Panc1 (cell line): ENCODE measurements around the gene NCK2.

ENCODE experiments used
- POLR2AphosphoS5 ChIP-seq: IDR thresholded peaks from 2 replicates; pipeline ENCODE4 v1.6.1; 2012; ENCODE audit warnings: mild to moderate bottlenecking, low read depth, low read length, moderate library complexity
- TCF7L2 ChIP-seq: IDR thresholded peaks from 2 replicates; pipeline ENCODE4 v1.6.1; 2011; ENCODE audit warnings: mild to moderate bottlenecking, low read depth, low read length, inconsistent platforms
- TF ChIP-seq, protein P1 (sequence below): fragments of 450-650 bp; IDR thresholded peaks from 2 replicates; pipeline ENCODE4 v1.5.1; 2017; ENCODE audit warnings: mild to moderate bottlenecking

DNA sequence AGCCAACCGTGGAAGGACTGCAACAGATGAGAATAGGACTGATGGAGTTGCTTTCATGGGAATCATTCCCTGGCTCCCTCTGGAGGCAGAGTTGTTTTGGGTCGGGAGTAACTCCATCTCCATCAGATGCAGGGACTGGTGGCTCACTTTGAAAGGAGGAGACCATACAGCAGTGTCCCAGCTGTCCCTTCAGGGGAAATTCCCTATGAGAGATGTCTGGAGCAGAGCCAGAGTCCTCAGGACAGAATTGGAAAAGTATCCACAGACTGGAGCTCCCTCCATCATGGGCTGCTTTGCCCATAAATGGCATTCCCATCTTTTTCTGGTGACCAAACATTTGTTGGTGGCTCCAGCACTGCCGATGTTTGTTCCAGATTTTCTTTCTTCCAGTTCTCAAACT lies 144.3 kb downstream of the NCK2 start:
- TF ChIP-seq TCF7L2 = no peak
- TF ChIP-seq, protein P1, sequence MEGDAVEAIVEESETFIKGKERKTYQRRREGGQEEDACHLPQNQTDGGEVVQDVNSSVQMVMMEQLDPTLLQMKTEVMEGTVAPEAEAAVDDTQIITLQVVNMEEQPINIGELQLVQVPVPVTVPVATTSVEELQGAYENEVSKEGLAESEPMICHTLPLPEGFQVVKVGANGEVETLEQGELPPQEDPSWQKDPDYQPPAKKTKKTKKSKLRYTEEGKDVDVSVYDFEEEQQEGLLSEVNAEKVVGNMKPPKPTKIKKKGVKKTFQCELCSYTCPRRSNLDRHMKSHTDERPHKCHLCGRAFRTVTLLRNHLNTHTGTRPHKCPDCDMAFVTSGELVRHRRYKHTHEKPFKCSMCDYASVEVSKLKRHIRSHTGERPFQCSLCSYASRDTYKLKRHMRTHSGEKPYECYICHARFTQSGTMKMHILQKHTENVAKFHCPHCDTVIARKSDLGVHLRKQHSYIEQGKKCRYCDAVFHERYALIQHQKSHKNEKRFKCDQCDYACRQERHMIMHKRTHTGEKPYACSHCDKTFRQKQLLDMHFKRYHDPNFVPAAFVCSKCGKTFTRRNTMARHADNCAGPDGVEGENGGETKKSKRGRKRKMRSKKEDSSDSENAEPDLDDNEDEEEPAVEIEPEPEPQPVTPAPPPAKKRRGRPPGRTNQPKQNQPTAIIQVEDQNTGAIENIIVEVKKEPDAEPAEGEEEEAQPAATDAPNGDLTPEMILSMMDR = no peak; the same call in none of the 2 replicates
- TF ChIP-seq POLR2AphosphoS5 = no peak
